HG03457 (cell line): Measurements from ENCODE around the gene LTN1.
"Not testable (repeated sequence)": the region's sequence is repeated elsewhere in the genome, so short reads cannot be mapped to it uniquely, and the experiment has no call there.

Source experiments
- ATAC-seq: cut with Tn5 transposase; IDR thresholded peaks from one replicate; pipeline ENCODE4 v1.9.1; 2021; ENCODE audit warnings: moderate number of reproducible peaks; ENCODE audit not compliant: unreplicated experiment

The LTN1 gene

DNA sequence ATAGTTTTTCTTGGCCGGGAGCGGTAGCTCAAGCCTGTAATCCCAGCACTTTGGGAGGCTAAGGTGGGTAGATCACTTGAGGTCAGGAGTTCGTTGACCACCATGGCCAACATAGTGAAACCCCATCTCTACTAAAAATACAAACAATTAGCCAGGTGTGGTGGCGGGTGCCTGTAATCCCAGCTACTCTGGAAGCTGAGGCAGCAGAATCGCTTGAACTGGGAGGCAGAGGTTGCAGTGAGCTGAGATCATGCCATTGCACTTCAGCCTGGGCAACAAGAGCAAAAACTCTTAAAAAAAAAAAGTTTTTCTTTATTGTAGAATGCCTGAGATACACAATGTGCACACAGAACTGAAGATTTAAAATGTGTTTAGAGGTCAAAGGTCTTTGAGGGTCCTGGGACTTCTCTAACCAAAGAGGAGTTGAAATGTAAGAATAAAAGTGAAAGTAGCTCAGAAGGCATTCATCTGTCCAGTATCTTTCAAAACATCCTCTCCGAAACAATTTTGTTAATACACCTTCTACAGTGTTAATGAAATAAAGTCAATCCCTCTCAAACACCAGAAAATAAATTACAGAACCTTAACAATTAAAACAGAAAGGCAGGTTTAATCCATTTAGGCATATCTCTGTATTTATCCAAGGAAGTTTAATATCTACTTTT is 60.8 kb downstream of the LTN1 start:
- not testable (repeated sequence) for ATAC-seq

GRCh38 chr21:28928578-28929420 is 63.9 kb downstream of the LTN1 start:
- ATAC-seq, result no peak

GRCh38 chr21:28927130-28927529 is 65.5 kb downstream of the LTN1 start:
- no peak for ATAC-seq

DNA sequence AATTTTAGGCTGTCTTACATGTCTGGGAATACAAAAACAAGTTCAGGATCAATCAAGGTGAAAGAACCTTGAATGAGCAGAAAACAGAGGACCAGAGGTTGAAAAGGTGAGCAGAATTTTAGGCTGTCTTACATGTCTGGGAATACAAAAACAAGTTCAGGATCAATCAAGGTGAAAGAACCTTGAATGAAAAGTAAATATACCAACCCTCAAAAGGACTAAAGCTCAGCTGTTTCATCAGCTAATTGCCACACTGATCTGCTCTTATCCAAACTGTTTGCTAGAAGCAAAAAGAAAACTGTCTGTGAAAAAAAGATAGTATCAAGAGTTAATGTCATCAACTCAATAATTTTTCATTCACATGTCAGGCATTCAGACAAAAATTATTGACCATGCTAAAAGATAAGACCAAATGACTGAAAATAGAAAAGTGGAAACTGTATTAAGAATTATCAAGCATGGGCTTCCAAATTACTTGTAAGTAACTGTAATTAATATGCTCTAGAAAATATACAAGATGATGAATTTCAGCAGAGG is 69.2 kb downstream of the LTN1 start:
- ATAC-seq, result no peak

- ATAC-seq, result no peak
Observed at GRCh38 chr21:28922368-28922767, 70.3 kb downstream of the LTN1 start.

GRCh38 chr21:28916150-28916893 is 76.4 kb downstream of the LTN1 start:
- ATAC-seq, result no peak

DNA sequence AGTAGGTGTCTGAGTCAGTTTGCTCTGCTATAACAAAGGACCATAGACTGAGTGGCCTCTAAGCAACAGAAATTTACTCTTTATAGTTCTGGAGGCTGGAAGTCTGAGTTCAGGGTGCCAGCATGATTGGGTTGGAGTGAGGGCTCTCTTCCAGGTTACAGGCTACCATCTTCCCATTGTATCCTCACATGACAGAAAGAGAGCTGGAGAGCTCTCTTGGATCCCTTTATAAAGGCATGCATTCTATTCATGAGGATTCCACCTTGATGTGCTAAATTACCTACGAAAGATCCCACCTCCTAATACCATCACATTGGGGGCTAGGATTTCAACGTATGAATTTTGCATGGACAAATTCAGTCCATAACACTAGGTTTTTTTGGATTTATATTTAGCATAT is 79.6 kb downstream of the LTN1 start:
- no peak for ATAC-seq

DNA sequence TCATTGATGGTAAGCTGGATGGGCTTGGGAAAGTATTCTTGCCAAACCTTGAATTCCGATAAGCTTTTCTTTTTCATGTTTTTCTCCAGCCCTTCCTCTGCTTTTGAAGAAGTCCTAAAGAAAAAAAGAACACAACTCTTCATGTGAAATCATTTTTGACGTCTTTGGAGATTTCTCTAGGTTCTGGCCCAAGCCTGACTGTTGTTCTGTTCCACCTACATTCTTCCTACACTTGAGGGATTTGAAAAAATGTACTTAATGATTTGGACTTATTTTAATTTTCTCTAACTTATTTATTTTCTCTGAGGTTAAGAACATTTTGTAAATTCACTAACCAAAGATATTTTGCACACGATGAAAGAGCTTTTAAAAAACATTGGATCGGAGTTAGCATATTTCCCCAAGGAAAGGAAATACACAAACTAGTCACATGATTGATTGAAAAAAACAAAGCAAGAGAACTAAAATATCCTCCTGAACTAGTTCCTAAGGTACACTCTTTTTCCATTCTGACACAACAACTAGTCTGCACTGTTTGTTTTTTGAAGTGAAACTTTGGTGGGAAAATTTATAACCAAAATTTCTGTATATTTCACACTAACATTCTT is 82.3 kb downstream of the LTN1 start:
- no peak for ATAC-seq

- ATAC-seq, result no peak
Observed at GRCh38 chr21:28908351-28908750, 84.3 kb downstream of the LTN1 start.

DNA sequence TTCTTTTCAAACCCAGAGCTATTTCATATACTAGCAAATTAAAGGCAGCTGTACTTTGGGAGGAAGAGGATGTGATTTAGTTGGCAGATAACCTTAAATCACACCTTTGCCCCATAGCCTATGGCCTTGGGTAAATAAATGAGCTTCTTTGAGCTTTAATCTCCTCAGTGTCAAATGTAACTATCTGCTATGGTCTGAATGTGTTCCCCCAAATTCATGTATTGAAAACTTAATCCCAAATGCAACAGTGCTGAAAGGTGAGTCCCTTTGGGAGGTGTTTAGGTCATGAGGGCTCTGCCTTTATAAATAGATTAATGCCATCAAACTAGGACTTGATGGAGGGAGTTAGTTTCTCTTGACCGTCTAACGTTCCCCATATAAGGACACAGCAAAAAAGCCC is 85.8 kb downstream of the LTN1 start:
- no peak for ATAC-seq

- ATAC-seq, result no peak
Observed at GRCh38 chr21:28906236-28906635, 86.4 kb downstream of the LTN1 start.

- no peak for ATAC-seq
Observed at GRCh38 chr21:28904961-28905435, 87.7 kb downstream of the LTN1 start.

DNA sequence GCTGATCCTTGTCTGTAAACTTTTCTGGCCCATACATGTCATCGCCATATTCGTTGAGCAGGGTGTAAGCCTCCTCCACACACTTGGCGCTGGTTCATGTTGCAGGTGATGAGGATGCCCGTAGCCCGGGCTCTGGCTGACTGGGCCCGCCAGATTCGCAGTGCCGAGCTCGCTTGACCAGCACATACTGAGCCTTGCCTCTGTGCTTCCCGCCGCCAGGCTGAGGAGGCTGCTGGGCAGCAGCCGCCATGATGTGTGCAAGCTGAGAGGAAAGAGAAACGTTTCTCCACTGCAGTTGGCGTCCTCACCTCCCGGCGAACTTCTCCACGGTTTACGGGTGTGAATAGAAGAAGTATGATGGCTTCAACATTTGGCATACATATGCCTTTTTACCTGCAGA is 89.2 kb downstream of the LTN1 start:
- no peak for ATAC-seq

DNA sequence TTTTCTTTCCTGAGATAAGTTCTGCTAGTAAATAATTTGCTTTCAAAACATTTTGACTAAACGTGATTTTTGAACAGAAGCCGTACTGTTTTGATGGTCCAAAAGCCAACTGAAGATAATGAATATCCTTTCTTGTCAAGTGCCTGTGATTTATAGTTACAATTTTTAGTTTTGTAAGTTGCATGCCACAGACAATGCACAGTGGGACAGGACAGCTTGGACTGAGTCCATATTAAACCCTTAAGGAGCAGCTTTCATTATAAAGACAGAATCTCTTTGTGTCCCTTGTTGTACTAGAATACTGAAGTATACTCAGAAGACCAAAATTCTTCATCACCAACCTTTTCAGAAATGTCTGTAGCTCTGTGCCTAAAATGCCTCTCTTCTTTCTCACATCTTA is 92.2 kb downstream of the LTN1 start:
- ATAC-seq, result no peak

- no peak for ATAC-seq
Observed at GRCh38 chr21:28899744-28900143, 92.9 kb downstream of the LTN1 start.

- ATAC-seq, result no peak
Observed at GRCh38 chr21:28899220-28899619, 93.5 kb downstream of the LTN1 start.

DNA sequence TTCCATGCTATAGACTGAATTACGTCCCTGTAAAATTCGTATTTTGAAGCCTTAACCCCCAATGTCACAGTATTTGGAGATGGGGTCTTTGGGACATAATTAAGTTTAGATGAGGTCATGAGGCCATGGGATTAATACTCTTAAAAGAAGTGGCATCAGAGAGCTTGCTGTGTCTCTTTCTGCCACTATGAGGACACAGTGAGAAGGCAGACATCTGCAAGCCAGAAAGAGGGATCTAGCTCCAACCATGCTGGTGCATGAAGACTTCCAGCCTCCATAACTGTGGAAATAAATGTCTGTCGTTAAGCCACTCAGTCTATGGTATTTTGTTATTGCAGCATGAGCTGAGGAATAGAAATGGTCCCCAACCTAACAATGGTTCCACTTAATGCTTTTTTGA is 99.0 kb downstream of the LTN1 start:
- no peak for ATAC-seq

- no peak for ATAC-seq
Observed at GRCh38 chr21:28892199-28893111, 100.2 kb downstream of the LTN1 start.

- ATAC-seq, result no peak
Observed at GRCh38 chr21:28885853-28886177, 106.9 kb downstream of the LTN1 start.
